ENCODE results near the gene RTKN2. TPM values are rescaled to one million over a fixed set of nuclear protein-coding genes. Genes with fewer than 3 reads are reported as not detected.

Gene RTKN2
- total RNA-seq, 1 experiment from 2014 or later = 13.3 TPM

DNA sequence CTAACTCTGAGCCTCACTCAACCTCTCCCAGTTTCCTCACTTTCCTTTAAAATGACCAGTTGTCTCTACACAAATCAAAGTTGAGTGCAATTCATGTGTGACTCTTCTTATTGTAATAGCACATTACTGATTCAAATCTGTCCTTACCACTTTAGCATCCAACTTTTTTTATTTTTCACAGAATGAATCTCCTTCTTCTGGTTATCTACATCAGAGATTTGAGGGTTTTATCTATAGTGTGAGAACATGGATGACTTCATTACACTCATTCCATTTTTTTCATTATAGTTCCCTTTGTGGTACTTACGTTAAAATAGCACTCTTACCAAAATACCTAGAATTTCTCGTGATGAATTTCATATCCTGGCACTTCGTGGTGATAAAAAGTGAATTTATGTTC, 43.3 kb downstream of the RTKN2 start:
- Histone ChIP-seq H3K36me3 (peaks cover 8% of the 10 kb centered on the region; the same call in 1 of the 2 replicates), H3K27ac (no peak overlapping the region), H3K4me3 (no peak overlapping the region), H3K4me1 (no peaks in the 10 kb centered on the region), H3K9me3 (replicated peaks) (no peaks in the 10 kb centered on the region; the same call in 1 of the 2 replicates), H3K27me3 (no peaks in the 10 kb centered on the region)
- no peak for DNase-seq

GRCh38 chr10:62224606-62225005, 44.0 kb downstream of the RTKN2 start:
- DNase-seq = no peak
- Histone ChIP-seq H3K27ac (no peak overlapping the region), H3K9me3 (replicated peaks) (no peaks in the 10 kb centered on the region; the same call in 1 of the 2 replicates), H3K36me3 (peaks cover 8% of the 10 kb centered on the region; the same call in 1 of the 2 replicates), H3K4me3 (no peak overlapping the region), H3K4me1 (no peaks in the 10 kb centered on the region), H3K27me3 (no peaks in the 10 kb centered on the region)

- no peaks in the 10 kb centered on the region for H3K27me3 ChIP-seq
- no peak for DNase-seq
- no peaks in the 10 kb centered on the region for H3K9me3 ChIP-seq (replicated peaks)
- no peak overlapping the region for H3K4me3 ChIP-seq
- no peak overlapping the region for H3K27ac ChIP-seq
- H3K4me1 ChIP-seq = no peaks in the 10 kb centered on the region
- H3K36me3 ChIP-seq = peaks cover 5% of the 10 kb centered on the region; the same call in 1 of the 2 replicates
These were observed 51.0 kb downstream of the RTKN2 start for GRCh38 chr10:62217683-62218082.

- Histone ChIP-seq H3K27ac (no peak overlapping the region), H3K27me3 (no peaks in the 10 kb centered on the region), H3K4me1 (no peaks in the 10 kb centered on the region), H3K9me3 (replicated peaks) (no peaks in the 10 kb centered on the region), H3K4me3 (no peak overlapping the region), H3K36me3 (peaks cover 5% of the 10 kb centered on the region; the same call in 1 of the 2 replicates)
- no peak for DNase-seq
These were observed 54.2 kb downstream of the RTKN2 start for GRCh38 chr10:62214364-62214874.

DNA sequence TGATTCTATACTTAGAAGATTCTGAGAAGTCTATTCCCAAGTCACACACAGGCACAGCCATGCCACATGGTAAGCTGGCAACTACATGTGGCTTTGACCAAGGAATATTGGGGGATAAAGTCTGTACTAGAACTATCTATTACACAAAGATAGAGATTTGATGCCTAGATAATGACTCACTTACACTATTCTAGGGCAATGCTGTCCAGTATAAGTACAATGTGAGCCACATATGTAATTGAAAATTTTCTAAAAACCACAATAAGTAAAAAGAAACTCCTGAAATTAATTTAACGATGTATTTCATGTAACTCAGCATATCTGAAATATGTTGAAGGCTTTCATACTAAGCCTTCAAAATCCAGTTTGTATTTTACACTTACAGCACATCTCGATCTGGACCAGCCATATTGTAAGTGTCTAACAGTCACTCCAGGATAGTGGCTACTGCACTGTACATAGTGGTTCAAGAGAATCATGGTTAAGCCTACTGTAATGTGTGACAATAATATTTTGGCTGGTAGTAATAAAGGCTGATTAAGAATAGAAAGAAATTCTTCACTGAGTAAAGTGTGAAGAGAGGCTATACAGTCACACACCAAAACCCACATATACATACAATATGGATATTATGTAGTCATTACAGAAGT, 62.8 kb downstream of the RTKN2 start:
- Histone ChIP-seq H3K4me1 (no peaks in the 10 kb centered on the region), H3K27me3 (no peaks in the 10 kb centered on the region), H3K4me3 (no peak overlapping the region), H3K27ac (no peak overlapping the region), H3K9me3 (replicated peaks) (no peaks in the 10 kb centered on the region), H3K36me3 (no peaks in the 10 kb centered on the region; the same call in 1 of the 2 replicates)
- DNase-seq = no peak

DNA sequence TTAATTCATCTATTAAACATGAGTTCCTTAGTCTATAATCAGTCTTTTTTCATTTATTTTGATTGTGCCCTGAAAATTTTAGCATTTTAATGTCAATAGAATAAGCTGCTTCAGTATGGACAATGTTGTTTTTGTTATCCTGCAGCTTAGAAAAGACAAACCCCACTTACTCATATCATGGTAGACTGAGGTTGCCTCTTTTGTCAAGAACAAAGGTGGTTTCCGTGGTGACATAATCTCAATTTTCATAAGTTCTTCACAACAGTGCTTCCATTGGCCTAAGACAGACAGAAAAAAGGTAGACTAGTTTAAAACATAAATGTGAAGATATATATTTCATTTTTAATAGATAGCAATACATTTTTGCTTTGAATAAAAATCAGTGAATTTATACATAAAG, 69.1 kb downstream of the RTKN2 start:
- Histone ChIP-seq H3K4me3 (no peak overlapping the region), H3K27ac (no peak overlapping the region), H3K4me1 (no peaks in the 10 kb centered on the region), H3K27me3 (no peaks in the 10 kb centered on the region), H3K36me3 (peaks cover 9% of the 10 kb centered on the region), H3K9me3 (replicated peaks) (no peaks in the 10 kb centered on the region)
- DNase-seq = no peak

GRCh38 chr10:62196528-62196927, 72.1 kb downstream of the RTKN2 start:
- no peak for DNase-seq
- no peaks in the 10 kb centered on the region for H3K27me3 ChIP-seq
- H3K4me3 ChIP-seq = no peak overlapping the region
- H3K9me3 ChIP-seq (replicated peaks) = no peaks in the 10 kb centered on the region
- H3K36me3 ChIP-seq = peaks cover 9% of the 10 kb centered on the region
- no peak overlapping the region for H3K27ac ChIP-seq
- H3K4me1 ChIP-seq = no peaks in the 10 kb centered on the region

- Histone ChIP-seq H3K9me3 (replicated peaks) (no peaks in the 10 kb centered on the region), H3K4me1 (no peaks in the 10 kb centered on the region), H3K36me3 (peaks cover 9% of the 10 kb centered on the region), H3K27ac (no peak overlapping the region), H3K4me3 (no peak overlapping the region), H3K27me3 (no peaks in the 10 kb centered on the region)
- no peak for DNase-seq
These were observed 73.0 kb downstream of the RTKN2 start for GRCh38 chr10:62195675-62195926.

DNA sequence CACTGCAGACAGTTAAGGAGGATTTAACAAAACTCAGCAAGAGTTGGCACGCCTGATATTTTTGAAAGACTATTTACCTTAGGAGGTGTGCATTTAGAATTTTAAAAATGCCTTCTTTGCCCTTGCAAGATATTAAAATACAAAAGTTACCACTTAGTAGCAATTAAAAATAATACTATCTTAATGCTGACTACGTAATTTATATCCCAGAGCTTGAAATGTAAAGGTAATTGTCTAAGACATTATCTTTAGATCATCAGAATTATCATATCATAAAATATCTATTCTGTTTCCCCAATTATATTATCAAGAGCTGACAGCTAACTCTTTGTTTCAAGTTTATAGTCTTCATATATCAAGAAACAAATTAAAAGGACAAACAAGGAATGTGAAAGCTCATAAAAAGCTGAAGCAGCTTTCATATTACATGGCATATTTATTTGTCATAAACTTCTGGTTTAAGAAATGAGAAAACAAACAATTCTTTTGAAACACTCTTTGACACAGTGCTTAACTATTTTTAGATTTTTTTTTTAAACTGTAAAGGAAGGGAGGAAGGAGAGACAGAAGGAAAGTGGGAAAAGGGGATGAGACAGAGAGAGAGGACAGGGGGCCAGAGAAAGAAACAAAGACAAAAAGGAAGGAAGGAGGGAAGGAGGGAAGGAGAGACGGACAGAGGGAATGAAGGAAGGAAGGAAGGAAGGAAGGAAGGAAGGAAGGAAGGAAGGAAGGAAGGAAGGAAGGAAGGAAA, 73.5 kb downstream of the RTKN2 start:
- H3K9me3 ChIP-seq (replicated peaks) = no peaks in the 10 kb centered on the region
- DNase-seq = no peak

DNA sequence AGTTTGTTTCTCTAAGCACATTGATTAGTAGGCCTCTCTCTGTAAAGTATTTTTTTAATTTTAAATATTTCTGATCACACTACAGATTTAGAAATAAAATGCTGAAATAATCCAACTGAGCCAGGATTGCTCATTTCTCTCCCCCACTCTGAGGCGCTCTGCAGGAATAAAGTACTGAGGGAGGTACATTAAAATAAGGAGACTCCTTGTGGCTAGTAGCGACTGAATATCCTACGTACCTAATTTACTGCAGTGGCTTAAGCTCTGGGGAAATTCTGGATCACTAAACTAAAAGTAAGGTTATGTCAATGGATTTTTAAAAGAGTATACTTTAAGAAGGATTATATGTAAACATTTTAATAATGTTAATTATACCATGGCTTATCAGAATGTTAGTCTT, 75.2 kb downstream of the RTKN2 start:
- Histone ChIP-seq H3K4me1 (no peaks in the 10 kb centered on the region), H3K27ac (no peak overlapping the region), H3K4me3 (no peak overlapping the region), H3K9me3 (replicated peaks) (no peaks in the 10 kb centered on the region), H3K27me3 (no peaks in the 10 kb centered on the region), H3K36me3 (peaks cover 2% of the 10 kb centered on the region)
- DNase-seq = no peak

More for the DNA sequence above, 73.5 kb downstream of the RTKN2 start:
- no peaks in the 10 kb centered on the region for H3K4me1 ChIP-seq
- no peaks in the 10 kb centered on the region for H3K27me3 ChIP-seq
- H3K4me3 ChIP-seq = no peak overlapping the region
- no peak overlapping the region for H3K27ac ChIP-seq
- H3K36me3 ChIP-seq = peaks cover 9% of the 10 kb centered on the region

DNA sequence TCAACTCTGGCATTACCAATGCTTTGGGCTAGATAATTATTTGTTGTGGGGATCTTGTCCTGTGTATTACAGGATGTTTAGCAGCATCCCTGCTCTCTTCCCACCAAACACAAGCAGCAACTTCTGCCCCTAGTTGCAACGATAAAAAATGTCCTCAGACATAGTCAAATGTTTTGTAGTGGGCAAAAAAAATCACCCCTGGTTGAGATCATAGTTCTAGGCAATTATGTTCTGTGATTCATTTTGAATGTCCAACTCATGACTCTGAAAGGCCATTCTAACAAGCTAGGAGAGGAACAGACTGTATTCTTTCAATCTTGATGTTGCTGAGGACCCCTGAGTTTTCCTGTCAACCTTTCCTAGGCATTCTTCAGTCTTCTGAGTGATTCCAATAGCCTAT, 79.5 kb downstream of the RTKN2 start:
- Histone ChIP-seq H3K36me3 (no peaks in the 10 kb centered on the region; the same call in 1 of the 2 replicates), H3K4me3 (no peak overlapping the region), H3K4me1 (no peaks in the 10 kb centered on the region), H3K9me3 (replicated peaks) (no peaks in the 10 kb centered on the region), H3K27me3 (no peaks in the 10 kb centered on the region), H3K27ac (no peak overlapping the region)
- DNase-seq = no peak

- H3K36me3 ChIP-seq = no peaks in the 10 kb centered on the region; the same call in 1 of the 2 replicates
These were observed 80.5 kb downstream of the RTKN2 start for GRCh38 chr10:62188021-62188616.

DNA sequence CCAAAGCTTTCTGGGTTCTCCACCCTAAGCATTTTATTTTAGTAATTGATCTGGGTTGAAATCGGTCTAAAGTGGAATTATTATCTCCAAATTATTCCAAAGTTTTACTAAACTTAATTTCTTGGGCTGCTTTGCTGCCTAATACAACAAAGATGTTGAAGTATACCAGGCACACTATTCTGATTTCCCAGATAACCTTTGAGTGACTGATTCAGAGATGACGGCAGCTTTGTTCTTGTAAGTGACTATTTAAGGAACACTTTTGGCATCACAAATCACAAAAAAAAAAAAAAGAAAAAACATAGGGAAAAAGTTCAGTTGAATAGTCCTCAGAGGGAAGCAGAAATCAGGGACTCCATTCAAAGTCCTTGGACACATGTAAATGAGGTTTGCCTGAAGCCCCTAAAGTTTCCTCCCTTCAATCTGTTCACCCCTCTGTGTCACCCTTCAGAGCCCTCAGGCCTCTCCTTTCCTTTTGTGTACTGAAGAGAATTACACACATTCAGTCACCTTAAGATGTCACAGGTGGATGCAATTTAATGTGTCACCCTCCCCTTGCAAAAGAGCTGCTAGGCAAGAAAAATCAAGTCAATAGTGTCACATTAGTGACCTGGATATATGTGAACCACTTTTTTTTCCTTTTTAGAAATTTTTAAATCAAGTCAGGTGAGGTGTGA, 81.5 kb downstream of the RTKN2 start:
- Histone ChIP-seq H3K9me3 (replicated peaks) (no peaks in the 10 kb centered on the region), H3K36me3 (no peaks in the 10 kb centered on the region; the same call in 1 of the 2 replicates), H3K27ac (no peak overlapping the region), H3K4me3 (no peak overlapping the region), H3K27me3 (no peaks in the 10 kb centered on the region), H3K4me1 (no peaks in the 10 kb centered on the region)
- DNase-seq = no peak

More at GRCh38 chr10:62188021-62188616, 80.5 kb downstream of the RTKN2 start:
- no peak overlapping the region for H3K4me3 ChIP-seq
- H3K27me3 ChIP-seq = no peaks in the 10 kb centered on the region
- H3K27ac ChIP-seq = no peak overlapping the region
- H3K9me3 ChIP-seq (replicated peaks) = no peaks in the 10 kb centered on the region
- no peaks in the 10 kb centered on the region for H3K4me1 ChIP-seq
- DNase-seq = no peak

DNA sequence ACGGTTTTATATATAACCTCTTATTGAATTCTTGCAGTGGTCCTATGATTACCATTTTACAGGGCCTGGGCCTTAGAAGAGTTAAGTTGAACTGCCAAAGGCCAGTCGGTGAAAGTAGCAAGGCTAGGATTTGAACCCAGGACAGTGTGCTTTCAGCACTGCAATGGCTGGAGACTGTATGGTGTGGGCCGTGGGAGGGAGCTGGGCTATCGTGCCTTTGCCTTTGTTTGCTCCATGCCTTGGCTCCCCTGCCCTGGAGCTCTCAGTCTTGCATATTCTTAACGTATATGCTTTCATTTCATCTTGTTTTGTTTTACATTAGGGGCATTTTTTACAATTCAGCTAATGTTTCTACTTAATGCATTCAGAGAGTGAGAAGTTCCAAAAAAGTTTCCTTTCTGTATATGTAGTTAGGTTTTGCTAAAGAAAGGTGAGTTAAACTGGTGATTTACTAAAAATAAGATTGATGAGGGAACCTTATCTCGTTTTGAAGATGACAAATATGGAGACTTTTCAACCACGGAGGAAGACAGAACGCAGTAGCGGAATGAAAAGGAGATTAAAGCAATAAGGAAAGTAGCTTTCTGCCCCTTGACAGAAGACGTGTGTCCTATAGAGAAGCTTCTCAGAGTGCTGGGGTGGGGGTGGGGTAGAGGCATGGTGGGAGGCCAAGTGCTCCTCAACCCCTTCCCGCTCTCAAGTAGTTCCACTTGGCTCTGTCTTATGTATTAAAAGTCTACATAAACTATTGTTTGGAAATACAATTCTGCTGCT, 82.5 kb downstream of the RTKN2 start:
- Histone ChIP-seq H3K36me3 (no peaks in the 10 kb centered on the region; the same call in 1 of the 2 replicates), H3K9me3 (replicated peaks) (no peaks in the 10 kb centered on the region), H3K27ac (no peak overlapping the region), H3K27me3 (no peaks in the 10 kb centered on the region), H3K4me1 (no peaks in the 10 kb centered on the region), H3K4me3 (no peak overlapping the region)
- no peak for DNase-seq
